Left ventricle myocardium superior (tissue), 1 donor: ENCODE measurements around the gene N4BP2L1. TPM values are rescaled to one million over a fixed set of nuclear protein-coding genes. Genes with fewer than 3 reads are reported as not detected.
"Not testable (repeated sequence)": the region's sequence is repeated elsewhere in the genome, so short reads cannot be mapped to it uniquely, and the experiment has no call there.

Source experiments
- ATAC-seq: fragments of 200-7000 bp; cut with Tn5 transposase; one replicate; pipeline ENCODE4 v1.9.1; 2020; ENCODE audit warnings: mild to moderate bottlenecking, moderate library complexity
- DNase-seq: peaks from one replicate; pipeline ENCODE4 v3.0.0-alpha.2; 2020
- intact Hi-C: fragments of 100-400 bp; cut with micrococcal nuclease; formaldehyde crosslinking; loops from one replicate; pipeline ENCODE4 v1.11.0; 2022
- total RNA-seq: library from RNA; stranded (reverse); fragmentation: NEBNext Ultra II Directional; extraction: Animal tissue kit (Norgen Biotek cat#: 25700); gene quantifications from one replicate; pipeline ENCODE4 v1.2.1, GENCODE V29; 2021
- donor health status: DM: no; HTN: yes; CAD: no; lungs with severe emphysema.

N4BP2L1 gene
- total RNA-seq, 1 donor from 2014 or later, result 3.9 TPM

DNA sequence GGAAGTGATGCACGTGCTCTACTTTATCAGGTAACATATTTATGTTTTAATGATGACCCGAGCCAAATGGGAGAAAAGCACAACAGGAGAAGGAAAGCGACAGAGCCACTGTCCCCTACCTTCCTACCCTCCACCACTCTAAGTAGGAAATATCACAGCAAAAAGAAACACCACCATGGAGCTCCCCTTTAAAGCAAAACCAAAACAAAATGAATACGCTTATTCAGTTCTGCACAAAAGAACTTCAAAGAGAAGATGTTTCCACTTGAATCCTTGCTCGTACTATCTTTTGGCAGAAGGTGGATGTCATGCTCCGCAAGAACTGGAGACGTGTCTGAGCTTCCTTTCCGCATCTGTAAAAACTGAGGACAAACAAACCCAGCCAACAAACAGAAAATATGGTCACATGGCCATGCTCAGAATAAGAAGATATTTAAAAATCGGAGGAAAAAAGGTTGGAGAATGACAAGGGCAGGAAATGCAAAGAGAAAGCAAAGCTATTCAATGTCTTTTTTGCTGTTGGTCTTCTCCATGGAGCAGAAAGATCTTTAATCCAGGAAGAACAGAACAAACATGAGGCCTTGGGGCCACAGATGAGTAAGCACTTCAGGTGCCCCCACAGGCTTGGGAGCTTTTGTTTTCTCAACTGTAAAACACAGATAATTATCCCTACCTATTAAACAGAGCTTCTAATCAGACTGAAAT is 19.5 kb downstream of the N4BP2L1 start:
- intact Hi-C loops, result no loop called here
- ATAC-seq (no peak), DNase-seq (no peak)

GRCh38 chr13:32407854-32408253 is 20.1 kb downstream of the N4BP2L1 start:
- no peak for DNase-seq
- intact Hi-C loops, result no loop called here
- no peak for ATAC-seq

DNA sequence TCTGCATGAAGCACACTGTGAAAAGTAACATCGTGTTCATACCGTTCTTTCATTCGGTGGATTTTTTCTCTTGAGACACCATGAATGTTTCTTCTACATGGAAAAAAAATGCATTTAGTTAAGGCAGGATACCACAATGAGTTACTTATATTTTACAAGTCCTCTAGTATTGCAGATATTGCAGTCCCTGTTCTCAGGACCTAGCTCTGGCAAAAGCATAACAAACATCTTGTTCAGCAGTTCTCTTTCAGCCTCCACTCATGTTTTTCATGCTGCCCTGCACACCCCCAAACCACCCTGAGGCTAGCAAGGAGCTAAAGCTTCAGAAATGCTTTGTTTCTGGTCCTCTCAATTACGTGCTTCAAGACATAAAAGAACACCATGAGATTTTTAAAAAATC is 24.8 kb downstream of the N4BP2L1 start:
- no peak for ATAC-seq
- intact Hi-C loops, result no loop called here
- DNase-seq, result no peak

DNA sequence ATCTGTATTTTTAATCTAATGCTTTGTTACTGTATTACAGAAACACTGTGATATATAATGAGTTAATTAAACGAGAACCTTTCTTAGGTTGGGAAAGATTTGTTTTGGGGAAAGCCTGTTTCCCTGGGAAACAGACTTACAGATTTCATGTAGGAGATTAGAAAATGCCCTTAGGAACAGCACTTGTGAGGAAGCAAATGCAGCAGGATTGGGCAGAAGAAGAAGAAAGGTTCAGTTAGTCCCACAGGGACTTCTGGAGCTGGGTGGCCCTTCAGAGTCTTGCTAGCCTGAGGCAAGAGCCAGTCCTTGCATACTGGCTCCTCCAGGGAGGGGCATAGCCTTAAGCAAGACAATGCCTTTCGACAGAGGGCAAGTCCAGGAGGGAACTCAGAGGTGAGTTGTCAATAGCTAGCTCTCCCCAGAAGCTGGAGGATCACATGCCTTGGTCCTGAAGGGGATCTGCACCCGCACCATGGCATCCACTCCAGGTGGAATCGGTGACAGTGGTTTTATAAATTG is 36.8 kb downstream of the N4BP2L1 start:
- intact Hi-C loops, result no loop called here
- no peak for DNase-seq
- no peak for ATAC-seq

DNA sequence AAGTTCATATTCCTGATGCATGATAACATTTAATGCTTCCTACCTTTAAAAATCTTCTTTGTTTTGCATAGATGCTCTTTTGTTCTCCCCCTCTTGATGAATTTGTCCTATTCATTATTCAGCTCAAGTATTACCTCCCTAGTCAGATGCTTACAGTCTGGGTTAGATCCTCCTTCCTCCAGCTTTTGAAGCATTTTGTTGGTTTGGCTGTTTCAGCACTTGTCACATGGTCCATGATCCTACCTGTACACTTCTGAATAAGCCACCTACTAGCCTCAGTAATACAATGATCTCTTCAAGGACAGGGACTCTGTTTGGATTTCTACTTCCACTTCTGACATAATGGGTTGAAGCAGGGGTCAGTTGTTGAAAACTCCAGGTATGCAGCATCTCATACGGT is 37.4 kb downstream of the N4BP2L1 start:
- intact Hi-C loops, result no loop called here
- DNase-seq (no peak), ATAC-seq (no peak)

DNA sequence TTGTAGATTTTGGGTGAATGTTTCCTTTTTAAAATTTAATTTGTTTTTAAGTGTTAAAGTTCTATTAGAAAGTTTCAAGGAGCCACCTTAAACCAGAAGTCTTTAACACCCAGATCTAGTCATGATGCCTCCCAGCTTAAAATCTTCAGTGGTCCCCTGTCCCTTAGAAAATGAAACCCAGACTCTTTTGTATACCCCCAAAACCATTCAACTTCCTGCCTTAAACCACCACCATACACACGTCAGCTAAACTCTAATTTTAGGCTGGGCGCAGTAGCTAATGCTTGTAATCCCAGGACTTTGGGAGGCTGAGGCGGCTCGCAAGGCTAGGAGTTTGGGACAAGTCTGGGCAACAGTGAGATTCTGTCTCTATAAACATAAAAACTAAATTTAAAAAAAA is 37.9 kb downstream of the N4BP2L1 start:
- DNase-seq, result no peak
- ATAC-seq, result no peak
- intact Hi-C loops, result no loop called here

DNA sequence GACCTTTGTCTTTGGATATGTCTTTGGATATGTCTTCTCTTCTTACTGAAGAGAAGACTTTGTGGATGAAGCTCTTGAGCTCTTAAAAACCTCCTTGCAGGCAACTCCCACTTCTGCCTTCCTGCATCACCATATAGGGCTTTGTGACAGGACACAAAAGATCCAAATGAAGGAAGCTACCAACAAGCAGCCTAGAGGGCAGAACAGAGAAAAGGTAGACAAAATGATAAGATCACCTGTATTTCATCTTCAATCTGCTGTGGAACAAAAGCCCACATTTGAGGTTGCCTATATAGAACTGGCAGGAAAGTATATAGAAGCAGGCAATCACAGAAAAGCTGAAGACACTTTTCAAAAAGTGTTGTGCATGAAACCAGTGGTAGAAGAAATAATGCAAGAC is 42.5 kb downstream of the N4BP2L1 start:
- ATAC-seq, result no peak
- intact Hi-C loops, result no loop called here
- DNase-seq, result no peak

GRCh38 chr13:32384702-32385101 is 43.2 kb downstream of the N4BP2L1 start:
- no peak for ATAC-seq
- intact Hi-C loops, result loop anchor here (5.0 kb wide), 1 partner anchor 198 kb away; no protein-coding TSS in a partner anchor
- no peak for DNase-seq

- DNase-seq (no peak), ATAC-seq (no peak)
- intact Hi-C loops, result loop anchor here (5.0 kb wide), 1 partner anchor 198 kb away; no protein-coding TSS in a partner anchor
Measured at GRCh38 chr13:32383836-32384618, 43.9 kb downstream of the N4BP2L1 start.

- DNase-seq (no peak), ATAC-seq (peak; percentile 63)
- intact Hi-C loops, result loop anchor here (5.0 kb wide), 1 partner anchor 201 kb away; no protein-coding TSS in a partner anchor
Measured at GRCh38 chr13:32381539-32381938, 46.4 kb downstream of the N4BP2L1 start.

GRCh38 chr13:32378012-32378411 is 49.9 kb downstream of the N4BP2L1 start:
- DNase-seq, result no peak
- intact Hi-C loops, result no loop called here
- no peak for ATAC-seq

- ATAC-seq, result no peak
- DNase-seq, result no peak
- intact Hi-C loops, result no loop called here
Measured at GRCh38 chr13:32376642-32377415, 51.1 kb downstream of the N4BP2L1 start.

- no peak for ATAC-seq
- intact Hi-C loops, result no loop called here
- no peak for DNase-seq
Measured at GRCh38 chr13:32370805-32371204, 57.1 kb downstream of the N4BP2L1 start.

DNA sequence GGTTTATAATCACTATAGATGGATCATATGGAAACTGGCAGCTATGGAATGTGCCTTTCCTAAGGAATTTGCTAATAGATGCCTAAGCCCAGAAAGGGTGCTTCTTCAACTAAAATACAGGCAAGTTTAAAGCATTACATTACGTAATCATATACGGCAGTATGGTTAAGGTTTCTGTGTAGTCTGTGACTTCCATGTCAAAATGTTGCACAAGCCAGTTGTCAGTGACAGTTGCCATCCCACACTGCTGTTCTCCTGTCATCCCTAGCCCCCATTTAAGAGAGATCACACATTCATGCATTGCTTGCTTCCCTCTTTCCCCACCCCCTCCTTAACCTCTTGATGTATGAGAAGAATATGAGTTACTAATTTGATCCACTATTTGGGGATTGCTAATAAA is 65.4 kb downstream of the N4BP2L1 start:
- intact Hi-C loops, result no loop called here
- DNase-seq, result no peak
- no peak for ATAC-seq

DNA sequence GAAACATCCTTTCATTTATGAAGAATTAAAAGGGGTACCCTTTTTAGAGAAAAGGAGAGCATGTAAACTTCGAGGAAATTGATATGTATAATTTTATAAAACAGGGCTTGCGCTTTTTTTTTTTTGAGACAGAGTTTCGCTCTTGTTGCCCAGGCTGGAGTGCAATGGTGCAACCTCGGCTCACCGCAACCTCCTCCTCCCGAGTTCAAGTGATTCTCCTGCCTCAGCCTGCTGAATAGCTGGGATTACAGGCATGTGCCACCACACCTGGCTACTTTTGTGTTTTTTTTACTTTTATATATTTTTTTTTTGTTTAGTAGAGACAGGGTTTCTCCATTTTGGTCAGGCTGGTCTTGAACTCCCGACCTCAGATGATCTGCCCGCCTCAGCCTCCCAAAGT is 72.0 kb downstream of the N4BP2L1 start:
- ATAC-seq, intact Hi-C loops, DNase-seq: not testable (repeated sequence)

DNA sequence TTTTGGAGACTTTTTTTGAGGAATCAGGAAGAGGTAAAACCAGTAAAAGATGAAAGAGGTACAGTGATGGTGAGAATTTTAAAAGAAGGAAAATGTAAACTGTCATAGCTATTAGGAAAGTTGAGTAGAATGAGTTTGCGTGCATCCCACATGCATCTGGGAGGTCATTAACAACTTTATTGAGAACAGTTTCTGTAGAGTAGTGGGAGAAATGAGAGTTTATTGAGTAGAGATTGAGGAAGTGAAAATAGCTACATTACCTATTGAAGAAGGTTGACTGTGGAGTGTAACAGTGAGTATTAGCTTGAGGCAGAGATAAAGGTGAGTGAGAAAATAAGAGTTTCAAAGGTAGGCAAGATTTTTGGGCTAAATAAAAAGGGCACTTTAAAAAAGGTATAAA is 73.9 kb downstream of the N4BP2L1 start:
- no peak for DNase-seq
- intact Hi-C loops, result no loop called here
- no peak for ATAC-seq

GRCh38 chr13:32350839-32351441 is 77.0 kb downstream of the N4BP2L1 start:
- intact Hi-C loops, DNase-seq: not testable (repeated sequence)

More at GRCh38 chr13:32350839-32351441, 77.0 kb downstream of the N4BP2L1 start:
- not testable (repeated sequence) for ATAC-seq
